Osteoblast (primary cell): ENCODE measurements around the gene MEIOSIN. TPM values are rescaled to one million over a fixed set of nuclear protein-coding genes. Genes with fewer than 3 reads are reported as not detected.

Source experiments
- DNase-seq: peaks from one replicate; pipeline ENCODE4 v3.0.0; 2011; ENCODE audit warnings: low spot score, mixed read lengths; ENCODE audit not compliant: insufficient read length; ENCODE audit errors: missing footprints
- H2AFZ ChIP-seq: 2 replicates; pipeline ENCODE4 v1.6.0; 2011; ENCODE audit warnings: mild to moderate bottlenecking, low read length
- H3K27ac ChIP-seq: 2 replicates; pipeline ENCODE4 v1.5.1; 2011; ENCODE audit warnings: mild to moderate bottlenecking, low read depth, low read length, moderate library complexity
- H3K27me3 ChIP-seq: 2 replicates; pipeline ENCODE4 v1.6.0; 2012; ENCODE audit warnings: mild to moderate bottlenecking, control low read depth, inconsistent platforms, low read length, moderate library complexity; ENCODE audit not compliant: insufficient read depth
- H3K36me3 ChIP-seq: 2 replicates; pipeline ENCODE4 v1.5.1; 2011; ENCODE audit warnings: mild to moderate bottlenecking, low read length, control low read depth, moderate library complexity; ENCODE audit not compliant: insufficient read depth
- H3K4me1 ChIP-seq: 2 replicates; pipeline ENCODE4 v1.5.1; 2011; ENCODE audit warnings: mild to moderate bottlenecking, low read length, control low read depth, moderate library complexity; ENCODE audit not compliant: insufficient read depth
- H3K4me2 ChIP-seq: 2 replicates; pipeline ENCODE4 v1.6.0; 2011; ENCODE audit warnings: mild to moderate bottlenecking, low read length; ENCODE audit not compliant: insufficient read depth
- H3K4me3 ChIP-seq: fragments of 200-600 bp; sonication (generic); 3 replicates; pipeline ENCODE4 v1.5.1; 2012; ENCODE audit warnings: mild to moderate bottlenecking, low read length, inconsistent platforms; ENCODE audit not compliant: insufficient read depth
- H3K79me2 ChIP-seq: 2 replicates; pipeline ENCODE4 v1.6.0; 2012; ENCODE audit warnings: mild to moderate bottlenecking, low read length, control low read depth, inconsistent platforms; ENCODE audit not compliant: insufficient read depth
- H3K9me3 ChIP-seq: 2 replicates; pipeline ENCODE4 v1.5.1; 2011; ENCODE audit warnings: low read depth, low read length, control low read depth
- H4K20me1 ChIP-seq: 2 replicates; pipeline ENCODE4 v1.6.0; 2012; ENCODE audit warnings: mild to moderate bottlenecking, low read length, control low read depth; ENCODE audit not compliant: insufficient read depth
- total RNA-seq: library from RNA; depleted of rRNA; stranded (reverse); fragments of >200 nt; gene quantifications from 2 replicates; pipeline ENCODE4 v1.2.3, GENCODE V29; 2012
- TF ChIP-seq, protein P1 (sequence below): IDR thresholded peaks from 2 replicates; pipeline ENCODE4 v1.5.1; 2011; ENCODE audit warnings: mild to moderate bottlenecking, low read depth, low read length, moderate library complexity; ENCODE audit errors: extremely low read depth

The MEIOSIN gene
- total RNA-seq, 1 donor = not detected

DNA sequence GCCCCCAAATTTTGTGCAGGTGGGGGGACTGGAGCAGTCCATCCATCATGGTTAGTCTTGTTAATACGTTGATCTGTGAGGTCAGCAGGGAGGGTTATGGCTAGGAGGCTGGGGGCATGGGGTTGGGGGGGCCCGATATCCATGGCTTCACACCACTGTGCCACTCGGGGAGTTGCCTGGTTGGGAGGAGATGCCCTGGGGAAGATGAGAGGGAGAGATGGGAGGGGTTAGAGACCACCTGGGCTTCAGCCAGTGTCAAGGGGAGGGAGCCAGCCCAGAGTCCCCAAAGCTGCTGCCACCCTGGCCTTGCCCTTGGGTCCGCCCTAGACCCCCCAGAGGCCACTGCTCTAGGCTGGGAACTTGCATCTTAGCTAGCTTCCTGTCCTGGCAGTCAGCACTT, 50.9 kb downstream of the MEIOSIN start:
- no peaks in the 10 kb centered on the region for H3K27me3 ChIP-seq
- H3K27ac ChIP-seq = peak overlapping the region; percentile 91
- no peak overlapping the region for H3K4me2 ChIP-seq
- H2AFZ ChIP-seq = no peak overlapping the region
- H3K9me3 ChIP-seq = no peaks in the 10 kb centered on the region
- no peak overlapping the region for H3K4me3 ChIP-seq
- TF ChIP-seq, protein P1, sequence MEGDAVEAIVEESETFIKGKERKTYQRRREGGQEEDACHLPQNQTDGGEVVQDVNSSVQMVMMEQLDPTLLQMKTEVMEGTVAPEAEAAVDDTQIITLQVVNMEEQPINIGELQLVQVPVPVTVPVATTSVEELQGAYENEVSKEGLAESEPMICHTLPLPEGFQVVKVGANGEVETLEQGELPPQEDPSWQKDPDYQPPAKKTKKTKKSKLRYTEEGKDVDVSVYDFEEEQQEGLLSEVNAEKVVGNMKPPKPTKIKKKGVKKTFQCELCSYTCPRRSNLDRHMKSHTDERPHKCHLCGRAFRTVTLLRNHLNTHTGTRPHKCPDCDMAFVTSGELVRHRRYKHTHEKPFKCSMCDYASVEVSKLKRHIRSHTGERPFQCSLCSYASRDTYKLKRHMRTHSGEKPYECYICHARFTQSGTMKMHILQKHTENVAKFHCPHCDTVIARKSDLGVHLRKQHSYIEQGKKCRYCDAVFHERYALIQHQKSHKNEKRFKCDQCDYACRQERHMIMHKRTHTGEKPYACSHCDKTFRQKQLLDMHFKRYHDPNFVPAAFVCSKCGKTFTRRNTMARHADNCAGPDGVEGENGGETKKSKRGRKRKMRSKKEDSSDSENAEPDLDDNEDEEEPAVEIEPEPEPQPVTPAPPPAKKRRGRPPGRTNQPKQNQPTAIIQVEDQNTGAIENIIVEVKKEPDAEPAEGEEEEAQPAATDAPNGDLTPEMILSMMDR = no peak
- H3K79me2 ChIP-seq = peaks cover 66% of the 10 kb centered on the region
- peaks cover 32% of the 10 kb centered on the region for H3K4me1 ChIP-seq
- peaks cover 38% of the 10 kb centered on the region for H3K36me3 ChIP-seq
- peaks cover 32% of the 10 kb centered on the region for H4K20me1 ChIP-seq
- DNase-seq = peak; percentile 87

DNA sequence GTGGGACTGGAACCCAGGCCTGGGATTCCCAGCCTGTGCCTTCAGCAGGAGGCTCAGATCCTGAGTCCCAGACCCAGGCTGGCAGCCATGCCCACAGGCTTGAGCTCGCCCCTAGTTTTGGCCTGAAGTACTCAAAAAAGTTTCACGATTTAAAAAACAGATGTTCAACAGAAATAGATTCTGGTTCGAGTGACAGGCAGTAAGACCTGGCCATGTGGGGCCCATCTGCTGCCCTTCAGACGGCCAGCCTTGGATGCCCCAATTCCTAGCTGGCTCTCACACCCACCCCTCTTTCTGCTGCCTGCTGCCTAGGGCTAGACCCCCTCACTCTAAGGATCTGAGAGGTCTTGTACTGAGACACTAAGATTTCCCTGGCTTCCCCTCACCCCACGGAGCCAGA, 51.9 kb downstream of the MEIOSIN start:
- Histone ChIP-seq H3K4me1 (peaks cover 32% of the 10 kb centered on the region), H2AFZ (no peak overlapping the region), H3K9me3 (no peaks in the 10 kb centered on the region), H3K36me3 (peaks cover 44% of the 10 kb centered on the region), H3K27me3 (no peaks in the 10 kb centered on the region), H3K27ac (peak overlapping the region; percentile 51), H3K4me2 (no peak overlapping the region), H4K20me1 (peaks cover 28% of the 10 kb centered on the region), H3K79me2 (peaks cover 67% of the 10 kb centered on the region), H3K4me3 (no peak overlapping the region)
- TF ChIP-seq, protein P1 = no peak
- DNase-seq = peak; percentile 54

DNA sequence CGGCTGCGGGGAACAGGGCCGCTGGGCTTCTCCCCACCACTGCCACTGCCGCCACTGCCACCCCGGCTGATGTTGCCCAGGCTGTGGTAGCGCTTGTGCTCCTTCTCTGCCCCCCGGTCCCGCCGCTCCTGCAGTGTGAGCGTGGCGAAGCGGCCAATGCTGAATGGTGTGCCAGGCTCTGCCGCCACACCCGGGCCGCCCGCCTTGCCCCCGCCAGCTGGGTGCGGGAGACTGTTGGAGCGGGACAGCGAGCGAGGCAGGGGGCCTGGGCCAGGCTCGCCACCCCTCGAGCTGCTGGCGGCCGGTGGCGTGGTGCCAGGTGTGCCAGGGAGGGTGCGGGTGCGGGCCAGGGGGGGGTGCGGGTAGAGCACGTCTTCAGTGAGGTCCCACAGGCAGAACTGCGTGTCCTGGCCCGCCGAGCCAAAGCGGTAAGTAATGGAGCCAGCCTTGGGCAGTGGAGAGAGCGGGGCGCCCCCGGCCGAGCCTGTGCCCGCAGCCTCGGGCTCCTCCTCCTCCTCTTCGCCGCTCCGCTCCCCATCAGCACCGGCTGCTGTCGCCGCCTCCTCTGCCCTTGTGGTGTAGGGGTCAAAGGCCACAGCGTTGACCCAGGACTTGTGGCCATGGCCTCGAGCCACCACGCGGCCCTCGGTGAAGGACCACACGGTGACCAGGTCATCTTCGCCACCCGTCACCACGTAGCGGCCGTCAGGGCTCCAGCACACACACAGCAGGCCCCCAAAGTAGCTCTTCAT, 52.7 kb downstream of the MEIOSIN start:
- Histone ChIP-seq H4K20me1 (peaks cover 23% of the 10 kb centered on the region), H3K9me3 (no peaks in the 10 kb centered on the region), H3K4me1 (peaks cover 30% of the 10 kb centered on the region), H3K79me2 (peaks cover 63% of the 10 kb centered on the region), H3K4me3 (no peak overlapping the region), H3K27ac (no peak overlapping the region), H3K4me2 (no peak overlapping the region), H3K27me3 (no peaks in the 10 kb centered on the region), H3K36me3 (peaks cover 50% of the 10 kb centered on the region), H2AFZ (no peak overlapping the region)
- DNase-seq = peak; percentile 62
- TF ChIP-seq, protein P1 = no peak

DNA sequence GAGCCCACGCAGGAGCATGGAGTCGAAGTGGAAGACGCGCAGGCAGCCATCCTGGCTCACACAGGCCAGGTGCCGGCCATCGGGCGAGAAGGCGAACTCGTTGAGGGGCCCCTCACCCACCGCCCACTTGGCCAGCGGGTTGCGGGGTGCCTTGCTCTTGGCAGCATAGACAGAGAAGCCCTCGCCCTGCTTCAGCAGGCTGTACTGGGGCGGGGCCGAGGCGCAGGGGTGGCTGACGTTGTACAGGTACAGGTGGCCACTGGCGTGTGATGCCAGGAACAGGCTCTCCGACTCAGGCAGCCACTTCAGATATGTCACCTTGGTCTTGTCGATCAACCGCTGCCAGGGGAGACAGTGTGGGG, 53.3 kb downstream of the MEIOSIN start:
- Histone ChIP-seq H3K27me3 (no peaks in the 10 kb centered on the region), H2AFZ (no peak overlapping the region), H4K20me1 (peaks cover 23% of the 10 kb centered on the region), H3K79me2 (peaks cover 63% of the 10 kb centered on the region), H3K9me3 (no peaks in the 10 kb centered on the region), H3K4me1 (peaks cover 30% of the 10 kb centered on the region), H3K36me3 (peaks cover 50% of the 10 kb centered on the region), H3K4me3 (no peak overlapping the region), H3K4me2 (no peak overlapping the region), H3K27ac (no peak overlapping the region)
- TF ChIP-seq, protein P1 = no peak
- no peak for DNase-seq
